IPS-18a (cell line): ENCODE data around the gene CHTF18.
"Not testable (repeated sequence)": the region's sequence is repeated elsewhere in the genome, so short reads cannot be mapped to it uniquely, and the experiment has no call there.

Experiments used
- H3K27ac ChIP-seq: one replicate; pipeline ENCODE4 v1.5.1; 2013; ENCODE audit warnings: low read length
- H3K27me3 ChIP-seq: one replicate; pipeline ENCODE4 v1.6.1; 2013; ENCODE audit warnings: mild to moderate bottlenecking, low read length; ENCODE audit not compliant: control insufficient read depth, insufficient read depth
- H3K36me3 ChIP-seq: one replicate; pipeline ENCODE4 v1.6.1; 2013; ENCODE audit warnings: low read depth, low read length; ENCODE audit not compliant: control insufficient read depth
- H3K4me1 ChIP-seq: one replicate; pipeline ENCODE4 v1.6.1; 2013; ENCODE audit warnings: low read depth, low read length; ENCODE audit not compliant: control insufficient read depth
- H3K4me3 ChIP-seq: one replicate; pipeline ENCODE4 v1.5.1; 2013; ENCODE audit warnings: low read length
- H3K9ac ChIP-seq: one replicate; pipeline ENCODE4 v1.6.1; 2013; ENCODE audit warnings: mild to moderate bottlenecking, low read length, moderate library complexity
- H3K9me3 ChIP-seq: one replicate; pipeline ENCODE4 v1.6.1; 2013; ENCODE audit warnings: low read depth, low read length; ENCODE audit not compliant: control insufficient read depth

Gene CHTF18

DNA sequence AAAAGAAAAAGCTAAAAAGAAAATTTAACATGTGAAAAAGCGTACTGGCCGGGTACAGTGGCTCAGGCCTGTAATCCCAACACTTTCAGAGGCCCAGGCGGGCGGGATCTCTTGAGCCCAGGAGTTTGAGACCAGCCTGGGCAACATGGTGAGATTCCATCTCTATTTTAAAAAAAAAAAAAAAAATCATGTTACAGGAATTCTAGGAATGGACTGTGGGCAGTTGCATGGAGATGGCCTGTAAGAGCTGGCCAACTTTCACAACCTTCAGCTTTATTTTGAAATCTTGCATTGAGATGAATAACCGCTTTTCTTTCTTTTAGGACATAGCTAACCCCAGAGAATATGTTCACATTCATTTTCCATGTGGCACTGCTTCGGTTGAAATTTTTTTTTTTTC, 39.4 kb upstream of the CHTF18 start:
- H3K36me3 ChIP-seq, result no peaks in the 10 kb centered on the region
- no peak overlapping the region for H3K9ac ChIP-seq
- no peak overlapping the region for H3K27ac ChIP-seq
- no peak overlapping the region for H3K4me3 ChIP-seq
- H3K9me3 ChIP-seq, result no peaks in the 10 kb centered on the region
- peaks cover 18% of the 10 kb centered on the region for H3K4me1 ChIP-seq
- no peaks in the 10 kb centered on the region for H3K27me3 ChIP-seq

DNA sequence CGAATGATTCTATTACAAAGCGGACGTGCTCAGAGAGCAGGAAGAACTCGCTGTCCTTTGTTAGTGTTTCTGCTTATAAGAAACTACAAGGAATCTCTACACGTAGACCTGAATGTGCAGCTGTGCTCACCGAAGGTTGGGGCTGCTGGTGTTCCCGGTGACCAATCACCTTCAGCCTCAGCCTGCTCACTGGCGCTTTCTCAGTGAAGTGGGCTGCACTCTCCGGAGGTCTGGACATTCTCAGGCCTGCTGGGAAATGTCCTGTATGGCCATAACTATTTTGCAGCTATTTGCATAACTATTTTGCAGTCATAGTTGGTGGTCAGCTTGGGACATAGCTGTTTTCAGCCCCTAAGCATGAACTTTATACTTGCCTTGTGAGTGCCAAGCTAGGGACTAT, 37.9 kb upstream of the CHTF18 start:
- Histone ChIP-seq H3K4me3 (no peak overlapping the region), H3K9me3 (no peaks in the 10 kb centered on the region), H3K36me3 (no peaks in the 10 kb centered on the region), H3K4me1 (peaks cover 18% of the 10 kb centered on the region), H3K27me3 (no peaks in the 10 kb centered on the region), H3K9ac (no peak overlapping the region), H3K27ac (no peak overlapping the region)

DNA sequence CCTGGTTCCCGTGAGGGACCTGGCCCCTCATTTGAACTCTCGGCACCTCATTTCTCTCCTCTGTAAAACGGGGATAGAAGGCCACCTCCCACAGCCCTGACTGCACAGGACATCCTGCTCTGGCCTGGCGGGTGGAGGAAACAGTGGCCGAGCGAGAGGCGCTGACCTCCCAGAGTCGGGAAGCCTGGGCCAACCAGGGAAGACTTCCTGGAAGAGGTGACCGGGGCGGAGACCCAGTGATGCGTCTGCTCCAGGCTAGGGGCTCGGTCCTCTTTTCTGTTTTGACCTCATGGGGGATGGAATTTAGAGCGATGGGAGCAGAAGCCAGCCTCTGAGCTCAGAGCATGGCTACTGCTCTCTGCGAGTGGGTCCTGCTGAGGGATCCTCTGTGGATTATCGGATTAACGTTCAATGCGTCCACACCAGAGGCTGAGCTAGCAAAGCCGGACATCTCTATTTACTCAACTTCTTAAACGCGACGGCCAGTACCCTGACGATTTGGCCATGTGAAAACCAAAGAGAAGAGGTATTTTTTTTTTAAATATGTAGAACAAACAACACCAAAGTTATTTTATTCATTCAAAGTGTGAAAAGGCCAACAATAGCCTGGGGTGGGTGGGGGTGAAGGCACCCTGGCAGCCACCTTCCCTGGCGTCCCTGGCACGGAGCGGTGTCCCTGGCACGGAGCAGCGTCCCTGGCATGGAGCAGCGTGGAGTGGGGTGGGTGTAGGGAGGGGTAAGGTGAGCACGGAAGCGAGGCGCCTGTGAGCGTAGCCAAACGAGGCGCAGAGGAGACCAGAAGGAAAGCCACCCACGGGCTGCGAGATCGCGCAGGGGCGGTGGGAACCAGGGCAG, 37.0 kb upstream of the CHTF18 start:
- peaks cover 18% of the 10 kb centered on the region for H3K4me1 ChIP-seq
- H3K9ac ChIP-seq, result no peak overlapping the region
- H3K27me3 ChIP-seq, result no peaks in the 10 kb centered on the region
- no peaks in the 10 kb centered on the region for H3K9me3 ChIP-seq
- no peak overlapping the region for H3K4me3 ChIP-seq
- H3K27ac ChIP-seq, result no peak overlapping the region
- H3K36me3 ChIP-seq, result no peaks in the 10 kb centered on the region

DNA sequence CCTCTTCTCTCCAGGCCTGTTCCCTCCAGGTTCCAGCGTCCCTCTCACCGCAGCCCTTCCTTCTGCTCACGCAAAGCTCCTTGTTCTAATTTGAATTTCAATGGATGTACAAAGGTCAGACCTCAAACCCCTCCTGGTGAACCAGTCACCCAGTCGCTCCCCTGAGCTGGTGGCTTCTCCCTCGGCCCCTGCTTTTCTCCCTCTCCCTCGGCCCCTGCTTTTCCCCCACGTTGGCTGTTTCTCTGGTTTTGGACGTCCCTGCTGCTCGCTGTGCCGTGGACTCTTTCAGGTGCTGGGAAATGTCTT, 36.5 kb upstream of the CHTF18 start:
- H3K27ac ChIP-seq, result no peak overlapping the region
- H3K9me3 ChIP-seq, result no peaks in the 10 kb centered on the region
- no peak overlapping the region for H3K9ac ChIP-seq
- H3K4me3 ChIP-seq, result no peak overlapping the region
- H3K36me3 ChIP-seq, result no peaks in the 10 kb centered on the region
- no peaks in the 10 kb centered on the region for H3K27me3 ChIP-seq
- H3K4me1 ChIP-seq, result peaks cover 18% of the 10 kb centered on the region

DNA sequence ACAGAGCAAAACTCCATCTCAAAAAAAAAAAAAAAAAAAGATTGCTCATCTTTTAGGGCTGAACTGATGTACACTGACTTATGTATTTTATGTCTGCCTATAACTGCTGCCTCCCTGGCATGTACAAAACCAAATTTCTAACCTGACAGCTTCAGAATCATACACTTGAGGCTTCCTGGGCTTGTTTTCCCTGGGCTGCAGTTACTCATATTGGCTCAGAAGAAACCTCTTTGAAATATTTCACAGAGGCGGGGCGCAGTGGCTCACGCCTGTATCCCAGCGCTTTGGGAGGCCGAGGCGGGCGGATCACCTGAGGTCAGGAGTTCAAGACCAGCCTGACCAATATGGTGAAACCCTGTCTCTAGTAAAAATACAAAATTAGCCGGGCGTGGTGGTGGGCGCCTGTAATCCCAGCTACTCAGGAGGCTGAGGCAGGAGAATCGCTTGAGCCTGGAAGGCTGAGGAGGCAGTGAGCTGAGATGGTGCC, 34.3 kb upstream of the CHTF18 start:
- not testable (repeated sequence) for H3K27ac ChIP-seq

DNA sequence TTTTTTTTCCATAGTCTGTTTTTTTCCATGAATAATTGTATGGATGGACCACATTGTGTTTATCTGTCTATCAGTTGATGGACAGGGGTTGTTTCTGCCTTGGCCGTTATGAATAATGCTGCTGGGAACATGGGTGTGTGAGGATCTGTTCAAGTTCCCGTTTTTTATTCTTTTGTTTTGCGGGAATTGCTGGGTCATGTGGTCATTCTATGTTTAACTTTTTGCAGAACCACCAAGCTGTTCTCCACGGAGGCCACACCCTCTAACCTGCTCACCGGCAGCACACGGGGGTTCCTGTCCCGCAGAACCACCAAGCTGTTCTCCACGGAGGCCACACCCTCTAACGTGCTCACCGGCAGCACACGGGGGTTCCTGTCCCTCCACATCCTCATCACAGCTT, 33.8 kb upstream of the CHTF18 start:
- no peaks in the 10 kb centered on the region for H3K27me3 ChIP-seq
- H3K4me1 ChIP-seq, result peaks cover 18% of the 10 kb centered on the region
- H3K9me3 ChIP-seq, result no peaks in the 10 kb centered on the region
- H3K36me3 ChIP-seq, result no peaks in the 10 kb centered on the region
- H3K27ac ChIP-seq, result no peak overlapping the region
- H3K4me3 ChIP-seq, result no peak overlapping the region
- H3K9ac ChIP-seq, result no peak overlapping the region

More for the DNA sequence above, 34.3 kb upstream of the CHTF18 start:
- not testable (repeated sequence) for H3K4me3 ChIP-seq, H3K9me3 ChIP-seq, H3K27me3 ChIP-seq, H3K9ac ChIP-seq, H3K36me3 ChIP-seq
- H3K4me1 ChIP-seq, result peaks cover 18% of the 10 kb centered on the region

DNA sequence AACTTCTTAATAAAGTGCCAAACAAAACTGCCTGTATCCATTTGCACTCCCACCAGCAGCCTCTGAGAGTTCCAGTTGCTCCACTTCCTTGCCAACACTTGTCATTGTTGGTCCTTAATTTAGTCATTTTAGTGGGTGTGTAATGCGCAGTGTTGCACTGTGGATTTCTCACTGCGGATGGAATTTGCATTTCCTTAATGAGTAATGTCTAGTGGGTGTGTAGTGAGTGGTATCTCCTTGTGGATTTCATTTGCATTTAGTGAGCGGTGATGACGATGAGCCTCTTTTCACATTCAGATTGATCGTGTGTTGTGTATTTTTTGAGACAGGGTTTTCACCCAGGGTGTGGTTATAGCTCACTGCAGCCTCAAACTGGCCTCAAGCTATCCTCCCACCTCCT, 32.0 kb upstream of the CHTF18 start:
- Histone ChIP-seq H3K36me3 (no peaks in the 10 kb centered on the region), H3K4me1 (peaks cover 12% of the 10 kb centered on the region), H3K4me3 (no peak overlapping the region), H3K27me3 (no peaks in the 10 kb centered on the region), H3K9ac (no peak overlapping the region), H3K9me3 (no peaks in the 10 kb centered on the region), H3K27ac (no peak overlapping the region)

DNA sequence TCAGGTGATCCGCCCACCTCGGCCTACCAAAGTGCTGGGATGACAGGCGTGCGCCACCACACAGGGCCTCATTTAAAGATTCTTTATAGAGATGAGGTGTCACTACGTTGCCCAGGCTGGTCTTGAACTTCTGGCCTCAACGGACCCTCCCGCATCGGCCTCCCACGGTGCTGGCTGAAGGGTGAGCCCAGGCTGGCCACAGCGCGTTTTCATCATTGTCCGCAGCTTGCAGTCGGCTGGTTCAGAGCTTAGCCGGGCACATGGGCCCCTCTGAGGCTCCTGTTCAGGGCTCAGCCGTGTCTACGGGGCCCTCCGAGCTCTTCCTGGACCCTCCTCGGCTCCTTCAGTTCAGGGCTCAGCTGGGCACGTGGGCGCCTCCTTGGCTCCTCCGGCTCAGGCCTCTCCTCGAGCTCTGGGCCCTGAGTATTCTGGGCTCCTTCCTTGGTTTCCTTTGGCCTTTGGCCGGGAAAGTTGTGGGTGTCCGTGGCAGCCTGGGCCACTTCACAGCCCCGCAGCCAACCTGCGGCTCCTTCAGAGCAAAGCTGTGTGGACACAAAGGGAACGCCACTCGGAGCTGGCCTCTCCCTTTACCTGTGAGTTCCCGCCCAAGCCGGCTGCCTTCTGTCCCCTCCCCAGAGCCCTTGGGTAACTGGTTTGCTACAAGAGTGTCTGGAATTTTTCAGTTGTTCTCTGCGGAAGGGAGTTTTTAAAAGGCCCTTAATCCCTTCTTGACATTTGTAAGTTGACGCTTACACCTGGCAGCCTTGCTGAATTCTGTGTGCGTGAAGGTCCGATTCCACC, 29.1 kb upstream of the CHTF18 start:
- H3K27me3 ChIP-seq, result no peaks in the 10 kb centered on the region
- H3K9me3 ChIP-seq, result no peaks in the 10 kb centered on the region
- H3K36me3 ChIP-seq, result no peaks in the 10 kb centered on the region
- no peak overlapping the region for H3K9ac ChIP-seq
- no peak overlapping the region for H3K4me3 ChIP-seq
- no peak overlapping the region for H3K27ac ChIP-seq
- no peaks in the 10 kb centered on the region for H3K4me1 ChIP-seq

DNA sequence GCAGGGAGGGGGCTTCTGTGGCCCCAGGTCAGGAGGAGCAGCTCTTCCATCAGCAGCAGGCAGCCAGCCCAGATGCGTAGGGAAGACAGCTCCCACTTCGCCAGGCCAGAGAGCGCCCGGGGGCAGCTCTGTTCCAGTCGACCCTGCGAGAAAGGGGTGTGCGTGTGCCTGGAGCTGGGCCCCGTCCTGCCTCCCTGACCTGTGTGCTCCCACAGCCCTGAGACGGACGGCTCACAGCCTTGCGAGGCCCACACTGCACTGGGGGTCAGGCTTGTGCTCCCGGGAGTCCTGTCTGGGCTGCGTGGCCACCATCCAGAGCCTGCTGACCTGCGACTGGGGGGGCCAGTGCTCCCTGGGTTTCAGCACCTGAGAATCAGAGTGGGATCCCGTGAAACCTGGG, 28.4 kb upstream of the CHTF18 start:
- H3K9me3 ChIP-seq, result no peaks in the 10 kb centered on the region
- H3K4me3 ChIP-seq, result no peak overlapping the region
- no peak overlapping the region for H3K27ac ChIP-seq
- H3K9ac ChIP-seq, result no peak overlapping the region
- no peaks in the 10 kb centered on the region for H3K27me3 ChIP-seq
- H3K4me1 ChIP-seq, result no peaks in the 10 kb centered on the region
- no peaks in the 10 kb centered on the region for H3K36me3 ChIP-seq

DNA sequence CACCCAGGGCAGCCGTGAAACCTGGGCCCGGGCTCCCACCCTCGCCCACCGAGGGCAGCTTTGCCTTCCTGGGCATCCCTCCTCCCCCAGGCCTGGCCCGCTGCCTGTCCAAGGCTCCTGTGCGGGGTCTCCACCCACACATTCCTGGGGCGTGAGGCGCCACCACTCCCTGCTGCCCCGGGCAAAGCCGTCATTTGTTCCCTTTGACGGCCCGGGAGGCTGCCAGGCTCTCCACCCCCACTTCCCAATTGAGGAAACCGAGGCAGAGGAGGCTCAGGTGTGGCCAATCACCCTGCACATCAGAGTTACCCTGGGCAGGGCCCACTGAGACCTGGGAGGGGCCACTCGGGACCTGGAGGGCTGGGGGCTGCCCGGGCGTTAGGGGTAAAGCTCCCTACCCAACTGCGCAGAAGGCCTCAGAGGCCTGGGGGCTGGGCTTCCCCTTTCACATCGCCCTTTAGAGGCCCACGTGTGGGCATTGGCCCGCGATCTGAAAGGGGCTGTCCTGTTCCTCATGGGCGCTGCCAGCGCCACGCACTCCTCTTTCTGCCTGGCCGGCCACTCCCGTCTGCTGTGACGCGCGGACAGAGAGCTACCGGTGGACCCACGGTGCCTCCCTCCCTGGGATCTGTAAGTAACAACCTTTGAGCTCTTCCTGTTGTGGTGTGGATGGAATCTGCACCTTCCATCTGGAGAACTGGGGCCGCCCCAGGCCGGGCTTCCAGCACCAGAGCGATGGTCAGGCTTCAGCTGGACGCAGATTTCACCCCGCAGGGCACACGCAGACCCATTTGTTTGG, 27.7 kb upstream of the CHTF18 start, which contains the start of gene MSLN:
Gene MSLN (plus strand): TSS at position 190 of the 799 bp plus-strand sequence. CDS start 1,947 bp downstream, outside the sequence.
- Histone ChIP-seq H3K9me3 (no peaks in the 10 kb centered on the region), H3K9ac (no peak within 1 kb of the TSS), H3K27me3 (no peaks in the 10 kb centered on the region), H3K4me3 (no peak within 1 kb of the TSS), H3K27ac (no peak within 1 kb of the TSS), H3K36me3 (no peaks in the 10 kb centered on the region), H3K4me1 (no peaks in the 10 kb centered on the region)
